ENCODE results near the gene CCDC134.

The CCDC134 gene

GRCh38 chr22:41801147-41801819, 804 bp downstream of the CCDC134 start:
- no peaks in the 10 kb centered on the region for H3K27me3 ChIP-seq (ENCODE audit: insufficient read depth, low read length)
- peak overlapping the region; percentile 14 for H3K9ac ChIP-seq (ENCODE audit: low read length)
- peak overlapping the region; percentile 84 for H3K14ac ChIP-seq (ENCODE audit: low read length)
- H3K27ac ChIP-seq (ENCODE audit: low read depth, low read length), result no peak overlapping the region
- H2BK5ac ChIP-seq (ENCODE audit: low read depth, low read length, poor library complexity), result no peak overlapping the region
- peak overlapping the region; percentile 88 for H3K4me3 ChIP-seq (ENCODE audit: low read depth, low read length)
- H2BK120ac ChIP-seq (ENCODE audit: insufficient read depth, low read length, poor library complexity), result no peak overlapping the region
- H4K12ac ChIP-seq (ENCODE audit: low read depth, low read length), result no peak overlapping the region
- peak overlapping the region; percentile 98 for H3K4me2 ChIP-seq (ENCODE audit: low read length)
- H3K4me1 ChIP-seq (ENCODE audit: control insufficient read depth in 1 of 2, insufficient read depth in 2 of 2, low read length in 2 of 2), result peaks cover 11 to 13% of the 10 kb centered on the region in 2 experiments
- no peak overlapping the region for H2AK5ac ChIP-seq (ENCODE audit: low read length)
- H2BK12ac ChIP-seq (ENCODE audit: low read length), result no peak overlapping the region
- H4K91ac ChIP-seq (ENCODE audit: low read depth, low read length), result no peak overlapping the region
- no peak overlapping the region for H3K23ac ChIP-seq (ENCODE audit: low read length)
- WGBS (ENCODE audit: extremely low coverage, insufficient coverage, insufficient read length), result no CpG with 5 or more reads among the region's 4 CpGs
- no peaks in the 10 kb centered on the region for H3K9me3 ChIP-seq (ENCODE audit: insufficient read depth, low read depth, low read length)
- peak overlapping the region; percentile 9 for H3K18ac ChIP-seq (ENCODE audit: low read length)
- peak overlapping the region; percentile 47 for H4K8ac ChIP-seq (ENCODE audit: low read depth, low read length)
- DNase-seq, result peak in 1 of 2 donors; percentile 15
- H3K79me1 ChIP-seq (ENCODE audit: low read length), result peaks cover 12% of the 10 kb centered on the region
- no peak overlapping the region for H3K4ac ChIP-seq (ENCODE audit: low read depth, low read length)
- H3K36me3 ChIP-seq (ENCODE audit: control insufficient read depth in 1 of 2, insufficient read depth in 2 of 2, low read length in 2 of 2), result no peaks in the 10 kb centered on the region
- peak overlapping the region; percentile 55 for H2AFZ ChIP-seq (ENCODE audit: insufficient read depth, low read length, poor library complexity)
- H3K79me2 ChIP-seq (ENCODE audit: control insufficient read depth, insufficient read depth, low read length, poor library complexity), result peaks cover 1% of the 10 kb centered on the region

- H3K4me1 ChIP-seq (ENCODE audit: control insufficient read depth in 1 of 2, insufficient read depth in 2 of 2, low read length in 2 of 2), result peaks cover 11 to 13% of the 10 kb centered on the region in 2 experiments
- H2AFZ ChIP-seq (ENCODE audit: insufficient read depth, low read length, poor library complexity), result no peak overlapping the region
- H3K79me2 ChIP-seq (ENCODE audit: control insufficient read depth, insufficient read depth, low read length, poor library complexity), result peaks cover 1% of the 10 kb centered on the region
- H3K18ac ChIP-seq (ENCODE audit: low read length), result no peak overlapping the region
- no CpG with 5 or more reads among the region's 2 CpGs for WGBS (ENCODE audit: extremely low coverage, insufficient coverage, insufficient read length)
- no peak overlapping the region for H2BK12ac ChIP-seq (ENCODE audit: low read length)
- no peak overlapping the region for H4K8ac ChIP-seq (ENCODE audit: low read depth, low read length)
- H3K79me1 ChIP-seq (ENCODE audit: low read length), result peaks cover 12% of the 10 kb centered on the region
- H4K91ac ChIP-seq (ENCODE audit: low read depth, low read length), result no peak overlapping the region
- no peak overlapping the region for H3K9ac ChIP-seq (ENCODE audit: low read length)
- H4K12ac ChIP-seq (ENCODE audit: low read depth, low read length), result no peak overlapping the region
- no peak overlapping the region for H3K23ac ChIP-seq (ENCODE audit: low read length)
- no peak overlapping the region for H3K4me2 ChIP-seq (ENCODE audit: low read length)
- no peak overlapping the region for H2AK5ac ChIP-seq (ENCODE audit: low read length)
- H3K4ac ChIP-seq (ENCODE audit: low read depth, low read length), result no peak overlapping the region
- H3K14ac ChIP-seq (ENCODE audit: low read length), result no peak overlapping the region
- H3K4me3 ChIP-seq (ENCODE audit: low read depth, low read length), result no peak overlapping the region
- no peak overlapping the region for H2BK120ac ChIP-seq (ENCODE audit: insufficient read depth, low read length, poor library complexity)
- no peaks in the 10 kb centered on the region for H3K36me3 ChIP-seq (ENCODE audit: control insufficient read depth in 1 of 2, insufficient read depth in 2 of 2, low read length in 2 of 2)
- H2BK5ac ChIP-seq (ENCODE audit: low read depth, low read length, poor library complexity), result no peak overlapping the region
- no peaks in the 10 kb centered on the region for H3K9me3 ChIP-seq (ENCODE audit: insufficient read depth, low read depth, low read length)
- peak in 1 of 2 donors; percentile 8 for DNase-seq
- no peaks in the 10 kb centered on the region for H3K27me3 ChIP-seq (ENCODE audit: insufficient read depth, low read length)
- H3K27ac ChIP-seq (ENCODE audit: low read depth, low read length), result no peak overlapping the region
Observed at GRCh38 chr22:41801886-41802285, 1.4 kb downstream of the CCDC134 start.

- Histone ChIP-seq H2BK120ac (ENCODE audit: insufficient read depth, low read length, poor library complexity) (no peak overlapping the region), H2AK5ac (ENCODE audit: low read length) (no peak overlapping the region), H4K91ac (ENCODE audit: low read depth, low read length) (no peak overlapping the region), H3K4ac (ENCODE audit: low read depth, low read length) (no peak overlapping the region), H3K27me3 (ENCODE audit: insufficient read depth, low read length) (no peaks in the 10 kb centered on the region), H3K4me1 (ENCODE audit: control insufficient read depth in 1 of 2, insufficient read depth in 2 of 2, low read length in 2 of 2) (peaks cover 5% of the 10 kb centered on the region in 2 experiments), H3K9ac (ENCODE audit: low read length) (no peak overlapping the region), H3K36me3 (ENCODE audit: control insufficient read depth in 1 of 2, insufficient read depth in 2 of 2, low read length in 2 of 2) (peaks cover 0 to 2% of the 10 kb centered on the region in 2 experiments), H3K79me2 (ENCODE audit: control insufficient read depth, insufficient read depth, low read length, poor library complexity) (peaks cover under 1% of the 10 kb centered on the region), H3K14ac (ENCODE audit: low read length) (no peak overlapping the region), H2BK5ac (ENCODE audit: low read depth, low read length, poor library complexity) (no peak overlapping the region), H3K4me2 (ENCODE audit: low read length) (no peak overlapping the region), H2AFZ (ENCODE audit: insufficient read depth, low read length, poor library complexity) (no peak overlapping the region), H3K4me3 (ENCODE audit: low read depth, low read length) (no peak overlapping the region), H2BK12ac (ENCODE audit: low read length) (no peak overlapping the region), H3K9me3 (ENCODE audit: insufficient read depth, low read depth, low read length) (no peaks in the 10 kb centered on the region), H3K23ac (ENCODE audit: low read length) (no peak overlapping the region), H4K8ac (ENCODE audit: low read depth, low read length) (no peak overlapping the region), H3K27ac (ENCODE audit: low read depth, low read length) (no peak overlapping the region), H3K18ac (ENCODE audit: low read length) (no peak overlapping the region), H4K12ac (ENCODE audit: low read depth, low read length) (no peak overlapping the region), H3K79me1 (ENCODE audit: low read length) (peaks cover 4% of the 10 kb centered on the region)
- DNase-seq, result no peak
Observed at GRCh38 chr22:41805639-41806038, 5.2 kb downstream of the CCDC134 start.

- Histone ChIP-seq H3K79me2 (ENCODE audit: control insufficient read depth, insufficient read depth, low read length, poor library complexity) (no peaks in the 10 kb centered on the region), H3K79me1 (ENCODE audit: low read length) (no peaks in the 10 kb centered on the region), H4K8ac (ENCODE audit: low read depth, low read length) (no peak overlapping the region), H2BK5ac (ENCODE audit: low read depth, low read length, poor library complexity) (no peak overlapping the region), H4K91ac (ENCODE audit: low read depth, low read length) (no peak overlapping the region), H3K4ac (ENCODE audit: low read depth, low read length) (no peak overlapping the region), H3K18ac (ENCODE audit: low read length) (no peak overlapping the region), H3K9me3 (ENCODE audit: insufficient read depth, low read depth, low read length) (peaks cover 3% of the 10 kb centered on the region), H3K4me3 (ENCODE audit: low read depth, low read length) (no peak overlapping the region), H2AK5ac (ENCODE audit: low read length) (no peak overlapping the region), H3K14ac (ENCODE audit: low read length) (no peak overlapping the region), H4K12ac (ENCODE audit: low read depth, low read length) (no peak overlapping the region), H3K9ac (ENCODE audit: low read length) (no peak overlapping the region), H3K36me3 (ENCODE audit: control insufficient read depth in 1 of 2, insufficient read depth in 2 of 2, low read length in 2 of 2) (peaks cover 0 to 9% of the 10 kb centered on the region in 2 experiments), H3K4me1 (ENCODE audit: control insufficient read depth in 1 of 2, insufficient read depth in 2 of 2, low read length in 2 of 2) (no peaks in the 10 kb centered on the region), H2BK12ac (ENCODE audit: low read length) (no peak overlapping the region), H2BK120ac (ENCODE audit: insufficient read depth, low read length, poor library complexity) (no peak overlapping the region), H3K27me3 (ENCODE audit: insufficient read depth, low read length) (no peaks in the 10 kb centered on the region), H3K4me2 (ENCODE audit: low read length) (no peak overlapping the region), H2AFZ (ENCODE audit: insufficient read depth, low read length, poor library complexity) (no peak overlapping the region), H3K27ac (ENCODE audit: low read depth, low read length) (no peak overlapping the region), H3K23ac (ENCODE audit: low read length) (no peak overlapping the region)
- no CpG with 5 or more reads among the region's 6 CpGs for WGBS (ENCODE audit: extremely low coverage, insufficient coverage, insufficient read length)
- no peak for DNase-seq
Observed at GRCh38 chr22:41808400-41808799, 7.9 kb downstream of the CCDC134 start.

All from trophoblast cell (in vitro differentiated cells and primary cell).